ENCODE results near the gene BTD.

- TF ChIP-seq POLR2A (IDR thresholded peaks at IDR 0.05; ENCODE audit: low read length) = no peak
- no peak for TF ChIP-seq GATA1 (IDR thresholded peaks at IDR 0.05; ENCODE audit: low read depth, low read length)
These were observed 57.9 kb downstream of the BTD start for GRCh38 chr3:15659254-15659975.

All from erythroblast (primary cell).